DOHH2 (cell line): ENCODE results near the gene AURKAIP1.

Source experiments
- EZH2phosphoT487 ChIP-seq: fragments of 200-600 bp; sonication (generic); IDR thresholded peaks from 2 replicates; pipeline ENCODE4 v1.6.1; 2017; ENCODE audit warnings: borderline replicate concordance, mild to moderate bottlenecking, antibody characterized with exemption, low read length, moderate library complexity, mixed read lengths
- TF ChIP-seq, protein P1 (sequence below): fragments of 200-600 bp; sonication (generic); IDR thresholded peaks from one replicate; pipeline ENCODE4 v1.5.1; 2014; ENCODE audit warnings: antibody characterized with exemption, mild to moderate bottlenecking, low read depth, low read length; ENCODE audit not compliant: poor library complexity, severe bottlenecking

DNA sequence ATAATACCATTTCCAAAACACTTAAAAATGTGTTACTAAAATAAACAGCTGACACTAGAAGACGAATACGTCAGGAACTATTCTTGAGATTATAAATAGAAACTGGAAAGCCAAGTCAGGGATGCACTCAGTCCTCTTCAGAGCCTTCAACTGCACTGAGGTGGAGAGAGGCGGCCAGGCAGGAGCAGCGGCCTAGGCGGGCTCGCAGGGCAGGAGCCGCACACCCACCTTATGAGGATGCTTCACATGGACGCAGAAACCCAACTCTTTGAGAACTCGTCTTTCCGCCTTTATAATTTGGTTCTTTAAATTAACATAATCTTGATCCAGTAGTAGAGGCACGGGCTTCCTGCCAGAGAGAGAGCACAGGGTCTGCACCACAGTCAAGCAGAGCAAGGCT is 20.2 kb upstream of the AURKAIP1 start:
- TF ChIP-seq, protein P1, sequence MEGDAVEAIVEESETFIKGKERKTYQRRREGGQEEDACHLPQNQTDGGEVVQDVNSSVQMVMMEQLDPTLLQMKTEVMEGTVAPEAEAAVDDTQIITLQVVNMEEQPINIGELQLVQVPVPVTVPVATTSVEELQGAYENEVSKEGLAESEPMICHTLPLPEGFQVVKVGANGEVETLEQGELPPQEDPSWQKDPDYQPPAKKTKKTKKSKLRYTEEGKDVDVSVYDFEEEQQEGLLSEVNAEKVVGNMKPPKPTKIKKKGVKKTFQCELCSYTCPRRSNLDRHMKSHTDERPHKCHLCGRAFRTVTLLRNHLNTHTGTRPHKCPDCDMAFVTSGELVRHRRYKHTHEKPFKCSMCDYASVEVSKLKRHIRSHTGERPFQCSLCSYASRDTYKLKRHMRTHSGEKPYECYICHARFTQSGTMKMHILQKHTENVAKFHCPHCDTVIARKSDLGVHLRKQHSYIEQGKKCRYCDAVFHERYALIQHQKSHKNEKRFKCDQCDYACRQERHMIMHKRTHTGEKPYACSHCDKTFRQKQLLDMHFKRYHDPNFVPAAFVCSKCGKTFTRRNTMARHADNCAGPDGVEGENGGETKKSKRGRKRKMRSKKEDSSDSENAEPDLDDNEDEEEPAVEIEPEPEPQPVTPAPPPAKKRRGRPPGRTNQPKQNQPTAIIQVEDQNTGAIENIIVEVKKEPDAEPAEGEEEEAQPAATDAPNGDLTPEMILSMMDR: no peak
- TF ChIP-seq EZH2phosphoT487: no peak
